Calu3 (cell line): ENCODE data around the gene SAG. TPM values are rescaled to one million over a fixed set of nuclear protein-coding genes. Genes with fewer than 3 reads are reported as not detected.

ENCODE experiments used
- BruUV-seq: library from RNA; stranded (reverse); fragments of 400-500 nt; replicated peaks from 2 replicates; lab custom pipeline; 2021; lab: Mats Ljungman, UMichigan
- CTCF ChIA-PET: fragments of 300-600 bp; sonication (Branson Sonifier 250); formaldehyde crosslinking; loops from one replicate; lab custom pipeline; 2022; ENCODE audit warnings: antibody characterized with exemption; lab: Charles Lee
- DNase-seq: peaks from one replicate; pipeline ENCODE4 v3.0.0; 2022
- H3K27ac Mint-ChIP-seq: one replicate; pipeline ENCODE4 v1.8.0; 2022; ENCODE audit warnings: mixed read lengths; ENCODE audit not compliant: unreplicated experiment
- H3K27me3 Mint-ChIP-seq: one replicate; pipeline ENCODE4 v1.8.0; 2022; ENCODE audit warnings: mixed read lengths; ENCODE audit not compliant: unreplicated experiment
- H3K36me3 Mint-ChIP-seq: one replicate; pipeline ENCODE4 v1.8.0; 2022; ENCODE audit warnings: mild to moderate bottlenecking, moderate library complexity, mixed read lengths; ENCODE audit not compliant: insufficient read depth, unreplicated experiment
- H3K4me1 Mint-ChIP-seq: one replicate; pipeline ENCODE4 v1.8.0; 2022; ENCODE audit warnings: mild to moderate bottlenecking, low read depth, mixed read lengths; ENCODE audit not compliant: unreplicated experiment
- H3K4me3 Mint-ChIP-seq: one replicate; pipeline ENCODE4 v1.8.0; 2022; ENCODE audit warnings: mild to moderate bottlenecking, low read depth, moderate library complexity, mixed read lengths; ENCODE audit not compliant: unreplicated experiment
- H3K9me3 Mint-ChIP-seq: one replicate; pipeline ENCODE4 v1.8.0; 2022; ENCODE audit warnings: low read depth, mixed read lengths; ENCODE audit not compliant: unreplicated experiment
- intact Hi-C: fragments of 100-400 bp; cut with micrococcal nuclease; formaldehyde crosslinking; loops from one replicate; pipeline ENCODE4 v1.10.0; 2022; ENCODE audit not compliant: unreplicated experiment
- total RNA-seq: library from RNA; stranded (reverse); gene quantifications from 2 replicates; pipeline ENCODE4 v1.2.3, GENCODE V29; 2022
- TF ChIP-seq, protein P1 (sequence below): fragments of 200-600 bp; IDR thresholded peaks from one replicate; pipeline ENCODE4 v1.8.0; 2022; ENCODE audit warnings: antibody characterized with exemption; ENCODE audit not compliant: unreplicated experiment

The SAG gene
- total RNA-seq, 1 experiment from 2014 or later: not detected

DNA sequence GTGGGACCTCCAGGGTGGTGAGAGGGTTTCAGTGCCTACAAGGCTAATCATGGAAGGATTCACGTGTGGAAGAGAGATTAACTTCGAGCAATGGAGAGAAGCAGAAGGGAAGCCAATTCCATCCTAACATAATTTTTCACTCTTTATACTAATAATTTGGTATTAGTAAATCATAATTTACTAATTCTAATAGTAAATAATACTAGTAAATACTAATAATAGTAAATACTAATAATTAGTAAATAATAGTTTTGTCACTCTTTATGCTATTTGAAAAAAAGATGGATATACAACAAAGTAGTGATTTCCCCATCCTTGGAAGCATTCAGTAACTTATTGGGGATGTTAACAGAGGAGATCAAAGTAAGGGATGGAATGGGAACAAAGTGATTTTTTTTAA lies 6.4 kb upstream of the SAG start:
- CTCF ChIA-PET: no interaction called here
- Mint-ChIP-seq H3K36me3 (peaks cover 5% of the 10 kb centered on the region), H3K27me3 (no peaks in the 10 kb centered on the region), H3K27ac (no peak overlapping the region), H3K9me3 (no peaks in the 10 kb centered on the region), H3K4me3 (no peak overlapping the region), H3K4me1 (no peaks in the 10 kb centered on the region)
- BruUV-seq: no TSS peak
- intact Hi-C loops: no loop called here
- DNase-seq: no peak
- TF ChIP-seq, protein P1, sequence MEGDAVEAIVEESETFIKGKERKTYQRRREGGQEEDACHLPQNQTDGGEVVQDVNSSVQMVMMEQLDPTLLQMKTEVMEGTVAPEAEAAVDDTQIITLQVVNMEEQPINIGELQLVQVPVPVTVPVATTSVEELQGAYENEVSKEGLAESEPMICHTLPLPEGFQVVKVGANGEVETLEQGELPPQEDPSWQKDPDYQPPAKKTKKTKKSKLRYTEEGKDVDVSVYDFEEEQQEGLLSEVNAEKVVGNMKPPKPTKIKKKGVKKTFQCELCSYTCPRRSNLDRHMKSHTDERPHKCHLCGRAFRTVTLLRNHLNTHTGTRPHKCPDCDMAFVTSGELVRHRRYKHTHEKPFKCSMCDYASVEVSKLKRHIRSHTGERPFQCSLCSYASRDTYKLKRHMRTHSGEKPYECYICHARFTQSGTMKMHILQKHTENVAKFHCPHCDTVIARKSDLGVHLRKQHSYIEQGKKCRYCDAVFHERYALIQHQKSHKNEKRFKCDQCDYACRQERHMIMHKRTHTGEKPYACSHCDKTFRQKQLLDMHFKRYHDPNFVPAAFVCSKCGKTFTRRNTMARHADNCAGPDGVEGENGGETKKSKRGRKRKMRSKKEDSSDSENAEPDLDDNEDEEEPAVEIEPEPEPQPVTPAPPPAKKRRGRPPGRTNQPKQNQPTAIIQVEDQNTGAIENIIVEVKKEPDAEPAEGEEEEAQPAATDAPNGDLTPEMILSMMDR: no peak

DNA sequence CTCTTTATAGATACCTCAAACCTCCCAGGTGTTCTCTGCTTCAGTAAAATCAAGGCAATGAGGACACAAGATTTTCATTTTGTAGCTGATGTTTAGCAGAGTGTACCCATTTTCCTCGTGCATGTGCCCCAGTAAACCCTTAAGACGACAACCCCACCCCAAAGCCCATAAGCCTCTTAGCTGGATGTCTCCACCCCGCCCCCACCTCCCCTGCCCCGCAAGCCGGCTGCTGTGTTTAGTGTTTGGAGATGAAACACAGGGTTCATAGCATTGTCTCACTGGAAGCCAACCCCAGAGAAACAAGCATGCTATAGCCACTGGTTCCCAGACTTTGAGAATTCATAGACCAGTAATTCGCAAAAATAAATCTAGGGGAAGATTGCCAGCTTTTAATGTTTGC lies 5.8 kb upstream of the SAG start:
- intact Hi-C loops: no loop called here
- no peaks in the 10 kb centered on the region for H3K9me3 Mint-ChIP-seq
- CTCF ChIA-PET: no interaction called here
- peaks cover 5% of the 10 kb centered on the region for H3K36me3 Mint-ChIP-seq
- TF ChIP-seq, protein P1: no peak
- no peak for DNase-seq
- H3K4me3 Mint-ChIP-seq: no peak overlapping the region
- no peak overlapping the region for H3K27ac Mint-ChIP-seq
- no TSS peak for BruUV-seq
- no peaks in the 10 kb centered on the region for H3K4me1 Mint-ChIP-seq
- no peaks in the 10 kb centered on the region for H3K27me3 Mint-ChIP-seq

DNA sequence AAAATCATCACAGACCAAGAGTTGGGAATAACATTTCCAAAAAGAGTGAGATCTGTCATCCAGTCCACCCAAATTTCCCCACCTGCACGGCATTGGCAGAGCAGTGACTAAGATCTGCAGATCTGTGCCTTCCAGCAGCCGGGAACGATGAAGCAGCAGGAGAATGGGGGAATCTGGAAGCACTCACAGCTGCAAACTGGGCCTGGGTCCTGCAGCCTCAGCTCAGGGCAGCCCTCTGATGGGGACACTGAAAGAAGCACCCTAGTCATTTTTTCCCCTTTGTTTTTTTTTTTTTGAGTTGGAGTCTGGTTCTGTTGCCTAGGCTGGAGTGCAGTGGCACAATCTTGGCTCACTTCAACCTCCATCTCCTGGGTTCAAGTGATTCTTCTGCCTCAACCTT lies 4.4 kb upstream of the SAG start:
- intact Hi-C loops: no loop called here
- CTCF ChIA-PET: no interaction called here
- DNase-seq: no peak
- no peak overlapping the region for H3K27ac Mint-ChIP-seq
- H3K9me3 Mint-ChIP-seq: no peaks in the 10 kb centered on the region
- no peaks in the 10 kb centered on the region for H3K36me3 Mint-ChIP-seq
- BruUV-seq: no TSS peak
- TF ChIP-seq, protein P1: no peak
- H3K4me1 Mint-ChIP-seq: no peaks in the 10 kb centered on the region
- H3K4me3 Mint-ChIP-seq: no peak overlapping the region
- no peaks in the 10 kb centered on the region for H3K27me3 Mint-ChIP-seq

DNA sequence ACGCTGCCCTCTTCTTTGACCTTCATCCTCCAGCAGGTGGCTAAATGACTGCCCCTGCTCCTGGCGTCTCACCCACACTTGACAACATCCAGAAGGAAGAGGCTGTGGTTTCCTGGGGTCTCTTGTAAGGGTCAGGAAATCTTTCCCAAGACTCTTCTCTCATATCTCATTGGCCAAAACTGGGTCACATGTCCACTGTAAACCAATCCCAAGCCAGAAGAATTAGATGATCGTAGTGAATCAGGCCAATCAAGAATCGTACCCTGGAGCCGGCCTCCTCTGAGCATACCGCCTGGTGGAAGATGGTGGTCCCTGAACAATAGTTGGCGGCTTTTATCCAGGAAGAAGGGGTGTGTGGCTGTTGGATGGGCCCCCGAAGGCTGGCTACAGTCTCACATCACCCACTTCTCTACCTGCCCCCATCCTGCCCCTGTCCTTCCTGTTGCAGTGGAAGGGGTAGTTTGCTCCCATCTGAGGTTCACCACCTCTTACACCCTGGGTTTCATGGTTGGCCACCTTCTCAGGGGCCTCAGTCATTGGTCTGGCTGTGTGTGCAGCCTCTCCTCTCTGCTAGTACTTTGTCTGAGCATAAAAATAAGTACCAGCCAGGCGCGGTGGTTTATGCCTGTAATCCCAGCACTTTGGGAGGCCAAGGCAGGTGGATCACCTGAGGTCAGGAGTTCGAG lies 3.8 kb downstream of the SAG start:
- intact Hi-C loops: no loop called here
- TF ChIP-seq, protein P1: no peak
- CTCF ChIA-PET: no interaction called here
- no peak overlapping the region for H3K4me3 Mint-ChIP-seq
- H3K4me1 Mint-ChIP-seq: no peaks in the 10 kb centered on the region
- peaks cover 31% of the 10 kb centered on the region for H3K27me3 Mint-ChIP-seq
- peaks cover 4% of the 10 kb centered on the region for H3K36me3 Mint-ChIP-seq
- DNase-seq: no peak
- H3K9me3 Mint-ChIP-seq: no peaks in the 10 kb centered on the region
- no peak overlapping the region for H3K27ac Mint-ChIP-seq
- BruUV-seq: no TSS peak
